PC-3 (cell line): ENCODE data around the gene LTBP4. TPM values are rescaled to one million over a fixed set of nuclear protein-coding genes. Genes with fewer than 3 reads are reported as not detected.

ENCODE experiments used
- ATAC-seq: fragments of 200-7000 bp; cut with Tn5 transposase; 2 replicates; pipeline ENCODE4 v1.9.1; 2020; ENCODE audit warnings: mild to moderate bottlenecking, moderate library complexity
- BruUV-seq: library from RNA; stranded (reverse); fragments of 400-500 nt; replicated peaks from 2 replicates; lab custom pipeline; 2021; lab: Mats Ljungman, UMichigan
- CTCF ChIA-PET: fragments of 300-600 bp; sonication (Branson Sonifier 250); formaldehyde crosslinking; loops from one replicate; lab custom pipeline; 2022; ENCODE audit warnings: antibody characterized with exemption; lab: Charles Lee
- POLR2A ChIA-PET: fragments of 300-600 bp; sonication (Branson Sonifier 250); formaldehyde crosslinking; loops from one replicate; lab custom pipeline; 2022; ENCODE audit warnings: antibody characterized with exemption; ENCODE audit not compliant: unreplicated experiment; lab: Charles Lee
- DNase-seq: peaks from one replicate; pipeline ENCODE4 v3.0.0-alpha.2; 2015
- H2AFZ ChIP-seq: fragments of 300-600 bp; sonication (generic); 2 replicates; pipeline ENCODE4 v1.6.0; 2016; ENCODE audit warnings: antibody characterized with exemption, low read length
- H3F3A ChIP-seq: fragments of 300-600 bp; sonication (generic); one replicate; pipeline ENCODE4 v1.6.0; 2017; ENCODE audit warnings: antibody characterized with exemption, low read length, control low read depth, mild to moderate bottlenecking; ENCODE audit not compliant: unreplicated experiment
- H3K27ac ChIP-seq: fragments of 300-600 bp; sonication (generic); 2 replicates; pipeline ENCODE4 v1.5.1; 2016; ENCODE audit warnings: mild to moderate bottlenecking, low read length
- H3K27me3 ChIP-seq: fragments of 300-600 bp; sonication (generic); 2 replicates; pipeline ENCODE4 v1.6.1; 2016; ENCODE audit warnings: low read length, mixed read lengths
- H3K36me3 ChIP-seq: fragments of 300-600 bp; sonication (generic); 2 replicates; pipeline ENCODE4 v1.6.1; 2016; ENCODE audit warnings: low read depth, mixed run types, low read length, mixed read lengths
- H3K4me1 ChIP-seq: fragments of 300-600 bp; sonication (generic); 2 replicates; pipeline ENCODE4 v1.5.1; 2016; ENCODE audit warnings: low read length; ENCODE audit not compliant: insufficient read depth
- H3K4me2 ChIP-seq: fragments of 300-600 bp; sonication (generic); 2 replicates; pipeline ENCODE4 v1.6.0; 2016; ENCODE audit warnings: low read length
- H3K4me3 ChIP-seq: fragments of 300-600 bp; sonication (generic); 2 replicates; pipeline ENCODE4 v1.5.1; 2016; ENCODE audit warnings: mild to moderate bottlenecking, low read length, mixed read lengths
- H3K79me2 ChIP-seq: fragments of 300-600 bp; sonication (generic); 2 replicates; pipeline ENCODE4 v1.6.1; 2017; ENCODE audit warnings: low read length, mixed read lengths
- H3K9ac ChIP-seq: fragments of 300-600 bp; sonication (generic); 2 replicates; pipeline ENCODE4 v1.6.0; 2016; ENCODE audit warnings: mild to moderate bottlenecking, low read length
- H3K9me2 ChIP-seq: fragments of 300-600 bp; sonication (generic); replicated peaks from 2 replicates; pipeline ENCODE4 v1.6.1; 2016; ENCODE audit warnings: mixed run types, low read length, mixed read lengths
- H3K9me3 ChIP-seq: fragments of 300-600 bp; sonication (generic); 2 replicates; pipeline ENCODE4 v1.6.1; 2016; ENCODE audit warnings: low read length, mixed read lengths
- H4K20me1 ChIP-seq: fragments of 300-600 bp; sonication (generic); 2 replicates; pipeline ENCODE4 v1.6.1; 2016; ENCODE audit warnings: low read length, mixed read lengths
- CTCF ChIP-seq: fragments of 300-600 bp; sonication (generic); conservative IDR thresholded peaks from 2 replicates; pipeline ENCODE4 v1.5.1; 2017; ENCODE audit warnings: antibody characterized with exemption, low read depth, mild to moderate bottlenecking, low read length
- EZH2 ChIP-seq: fragments of 300-600 bp; sonication (generic); IDR thresholded peaks from one replicate; pipeline ENCODE4 v1.6.1; 2017; ENCODE audit warnings: antibody characterized with exemption, mild to moderate bottlenecking, low read length; ENCODE audit not compliant: unreplicated experiment
- EZH2phosphoT487 ChIP-seq: fragments of 300-600 bp; sonication (generic); IDR thresholded peaks from 2 replicates; pipeline ENCODE4 v1.6.1; 2018; ENCODE audit warnings: mild to moderate bottlenecking, antibody characterized with exemption, low read length, borderline replicate concordance
- intact Hi-C: fragments of 100-400 bp; cut with micrococcal nuclease; formaldehyde crosslinking; loops from 2 replicates; pipeline ENCODE4 v1.9.0; 2023
- total RNA-seq: library from RNA; depleted of rRNA; stranded (reverse); fragments of >200 nt; gene quantifications from 2 replicates; pipeline ENCODE4 v1.2.3, GENCODE V29; 2014

The LTBP4 gene
- total RNA-seq, 1 experiment from 2014 or later: 8.9 TPM

- H3K36me3 ChIP-seq: no peaks in the 10 kb centered on the region
- no peaks in the 10 kb centered on the region for H3K4me1 ChIP-seq
- H3K79me2 ChIP-seq: no peaks in the 10 kb centered on the region
- H3K27me3 ChIP-seq: no peaks in the 10 kb centered on the region
- ChIA-PET CTCF (no interaction called here), POLR2A (no interaction called here)
- no peak overlapping the region for H3K4me3 ChIP-seq
- TF ChIP-seq EZH2 (no peak), CTCF (no peak), EZH2phosphoT487 (no peak)
- no peak overlapping the region for H3K4me2 ChIP-seq
- H4K20me1 ChIP-seq: no peaks in the 10 kb centered on the region
- H3K9me3 ChIP-seq: no peaks in the 10 kb centered on the region
- no peak overlapping the region for H3K27ac ChIP-seq
- no peak for DNase-seq
- ATAC-seq: no peak
- no peaks in the 10 kb centered on the region for H3K9me2 ChIP-seq
- H2AFZ ChIP-seq: no peak overlapping the region
- BruUV-seq: no TSS peak
- no peak overlapping the region for H3K9ac ChIP-seq
- intact Hi-C loops: no loop called here
- H3F3A ChIP-seq: no peaks in the 10 kb centered on the region
Observed at GRCh38 chr19:40553885-40554857, 47.0 kb upstream of the LTBP4 start.

GRCh38 chr19:40555978-40556689 lies 45.0 kb upstream of the LTBP4 start:
- POLR2A ChIA-PET: no interaction called here
- CTCF ChIA-PET: interaction anchor here (0.6 to 0.7 kb wide), 3 partner anchors 35 to 1479 kb away, joined by 3 to 5 read pairs (median 3); no protein-coding TSS in a partner anchor
- Histone ChIP-seq H4K20me1 (no peaks in the 10 kb centered on the region), H3K4me3 (no peak overlapping the region), H3K9ac (no peak overlapping the region), H3K4me2 (no peak overlapping the region), H3K27ac (no peak overlapping the region), H3K79me2 (no peaks in the 10 kb centered on the region), H3K27me3 (no peaks in the 10 kb centered on the region), H3K9me2 (no peaks in the 10 kb centered on the region), H3K36me3 (no peaks in the 10 kb centered on the region), H3F3A (no peaks in the 10 kb centered on the region), H3K4me1 (no peaks in the 10 kb centered on the region), H3K9me3 (no peaks in the 10 kb centered on the region), H2AFZ (no peak overlapping the region)
- DNase-seq: no peak
- no peak for ATAC-seq
- intact Hi-C loops: no loop called here
- no peak for TF ChIP-seq EZH2
- no peak for TF ChIP-seq EZH2phosphoT487
- TF ChIP-seq CTCF: no peak
- no TSS peak for BruUV-seq
